KG1 (cell line): ENCODE measurements around the gene AKT1S1.

Experiments used
- DNase-seq: peaks from one replicate; lab custom pipeline; 2025; lab: John Stamatoyannopoulos, UW

Gene AKT1S1

DNA sequence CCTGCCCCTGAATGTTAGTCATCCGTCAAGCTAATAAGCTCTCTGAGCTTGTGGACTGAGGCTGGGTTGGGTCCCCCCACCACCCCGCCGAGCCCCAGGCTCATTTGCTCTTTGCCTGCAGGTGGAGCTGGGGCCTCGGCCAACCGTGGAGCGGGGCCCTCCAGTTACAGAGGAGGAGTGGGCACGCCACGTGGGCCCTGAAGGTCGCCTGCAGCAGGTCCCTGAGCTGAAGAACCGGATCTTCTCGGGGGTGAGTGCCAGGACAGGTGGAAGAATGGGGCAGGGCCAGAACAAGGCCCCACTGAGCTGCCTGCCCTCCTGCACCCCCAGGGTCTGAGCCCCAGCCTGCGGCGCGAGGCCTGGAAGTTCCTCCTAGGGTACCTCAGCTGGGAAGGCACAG, 5.5 kb upstream of the AKT1S1 start:
- DNase-seq, result no peak

DNA sequence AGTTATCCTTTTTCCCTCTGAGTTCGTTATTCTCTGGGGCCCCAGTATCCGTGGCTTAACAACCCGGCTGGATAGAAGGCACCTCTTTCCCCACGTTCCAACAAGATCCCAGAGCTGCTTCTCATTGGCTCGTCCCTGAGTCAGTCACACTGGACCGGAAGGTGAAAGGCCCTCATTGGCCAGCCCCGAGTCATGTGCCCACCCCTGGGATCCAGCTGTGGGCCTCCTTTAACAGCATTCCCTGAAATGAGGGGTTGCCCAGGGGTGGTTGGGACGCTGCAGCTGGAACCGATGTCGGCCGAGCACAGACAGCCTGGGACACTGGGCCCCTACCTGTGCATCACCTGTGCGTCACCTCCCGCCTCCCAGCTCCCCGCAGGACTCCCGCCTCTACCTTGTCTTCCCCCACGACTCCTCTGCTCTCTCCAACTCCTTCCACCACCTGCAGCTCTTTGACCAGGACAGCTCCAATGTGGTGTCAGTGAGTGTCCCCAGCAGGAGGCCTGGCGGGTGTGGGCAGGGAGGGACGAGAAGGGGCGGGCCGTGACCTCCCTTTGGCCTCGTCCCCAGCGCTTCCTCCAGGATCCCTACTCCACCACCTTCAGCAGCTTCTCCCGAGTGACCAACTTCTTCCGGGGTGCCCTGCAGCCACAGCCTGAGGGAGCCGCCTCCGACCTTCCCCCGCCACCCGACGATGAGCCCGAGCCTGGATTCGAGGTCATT, 4.7 kb upstream of the AKT1S1 start:
- DNase-seq, result no peak

DNA sequence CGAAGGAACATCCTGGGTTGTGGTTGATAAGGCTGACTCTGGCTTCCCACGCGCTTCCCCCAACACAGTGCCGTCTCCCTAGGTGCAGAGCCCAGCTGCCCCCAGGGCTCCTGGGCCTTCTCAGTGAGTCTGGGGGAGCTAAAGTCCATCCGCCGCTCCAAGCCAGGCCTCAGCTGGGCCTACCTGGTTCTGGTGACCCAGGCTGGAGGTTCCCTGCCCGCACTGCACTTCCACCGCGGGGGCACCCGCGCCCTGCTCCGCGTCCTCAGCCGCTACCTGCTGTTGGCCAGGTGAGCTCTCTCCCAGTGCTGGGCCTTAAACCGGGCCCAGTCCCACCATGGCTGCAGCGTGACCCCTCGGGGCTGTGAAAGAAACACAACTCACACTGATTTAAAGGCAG, 4.0 kb upstream of the AKT1S1 start:
- no peak for DNase-seq

- DNase-seq, result no peak
Observed at GRCh38 chr19:49880162-49880869, 3.2 kb upstream of the AKT1S1 start.

GRCh38 chr19:49879243-49879963, 2.2 kb upstream of the AKT1S1 start:
- no peak for DNase-seq

GRCh38 chr19:49878744-49879070, 1.6 kb upstream of the AKT1S1 start:
- DNase-seq, result no peak

DNA sequence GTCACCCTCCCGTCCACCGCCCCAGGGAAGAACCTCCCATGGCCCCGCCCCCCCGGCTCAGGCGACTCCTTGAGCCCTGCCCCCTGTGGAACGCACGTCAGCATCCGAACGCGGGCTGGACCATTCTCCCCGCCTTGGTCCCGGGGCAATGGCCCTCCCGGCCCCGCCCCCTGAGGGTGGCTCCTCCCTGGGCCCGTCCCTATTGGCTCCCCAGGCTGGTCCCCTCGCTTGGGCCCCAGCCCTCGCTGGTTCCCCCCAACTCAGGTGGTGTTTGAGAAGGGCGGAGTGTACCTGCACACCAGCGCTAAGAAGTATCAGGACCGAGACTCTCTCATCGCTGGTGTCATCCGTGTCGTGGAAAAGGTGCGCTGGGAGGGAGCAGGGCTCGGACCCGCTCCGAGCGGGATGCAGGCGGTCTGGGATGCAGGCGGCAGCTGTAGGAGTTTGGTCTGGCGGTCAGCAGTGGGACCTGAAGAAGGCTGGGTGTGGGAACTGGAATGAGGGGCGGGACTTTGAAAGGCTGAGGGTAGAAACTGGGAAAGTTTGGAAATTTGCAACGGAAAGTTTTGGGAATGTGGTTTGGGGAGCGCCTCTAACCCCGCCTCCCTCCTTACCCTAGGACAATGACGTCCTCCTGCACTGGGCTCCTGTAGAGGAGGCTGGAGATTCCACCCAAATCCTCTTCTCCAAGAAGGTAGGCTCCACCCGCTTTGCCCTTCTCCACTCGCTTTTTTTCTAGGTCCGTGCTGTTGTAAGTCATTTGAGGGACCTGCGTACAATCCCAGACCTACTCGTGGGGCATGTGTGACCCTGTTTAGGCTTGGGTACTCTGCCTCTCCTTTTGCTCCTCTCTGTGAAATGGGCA, 956 bp upstream of the AKT1S1 start:
- peak; percentile 99 for DNase-seq

GRCh38 chr19:49876422-49877019, 634 bp downstream of the AKT1S1 start:
- peak; percentile 98 for DNase-seq

DNA sequence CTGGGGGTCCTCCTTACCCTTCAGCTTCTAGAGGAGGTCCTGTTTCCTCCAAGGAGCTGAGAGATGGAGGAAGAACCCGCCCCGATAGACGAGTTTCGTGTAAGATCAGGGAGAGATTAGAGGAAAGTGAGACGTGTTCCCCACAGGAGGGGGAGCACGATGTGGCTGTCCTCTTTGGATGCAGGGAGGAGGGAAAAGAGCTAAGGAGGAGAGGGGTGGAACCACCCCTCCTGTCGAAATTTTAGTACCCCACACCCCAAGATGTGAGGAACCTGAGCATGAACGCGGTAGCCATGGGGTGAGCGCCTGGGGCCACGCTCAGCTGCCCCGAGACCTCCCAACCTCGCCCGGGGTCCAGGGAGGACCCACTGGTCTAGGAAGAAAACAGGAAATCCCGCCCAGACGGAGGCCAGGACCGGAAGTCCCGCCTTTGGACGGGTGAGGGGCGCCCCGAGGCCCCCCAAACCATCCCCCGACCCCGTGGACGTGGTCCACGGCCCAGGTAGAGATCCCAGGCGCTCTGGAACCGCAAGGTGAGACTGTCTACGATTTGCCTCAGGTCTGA, 1.2 kb downstream of the AKT1S1 start:
- DNase-seq, result no peak

DNA sequence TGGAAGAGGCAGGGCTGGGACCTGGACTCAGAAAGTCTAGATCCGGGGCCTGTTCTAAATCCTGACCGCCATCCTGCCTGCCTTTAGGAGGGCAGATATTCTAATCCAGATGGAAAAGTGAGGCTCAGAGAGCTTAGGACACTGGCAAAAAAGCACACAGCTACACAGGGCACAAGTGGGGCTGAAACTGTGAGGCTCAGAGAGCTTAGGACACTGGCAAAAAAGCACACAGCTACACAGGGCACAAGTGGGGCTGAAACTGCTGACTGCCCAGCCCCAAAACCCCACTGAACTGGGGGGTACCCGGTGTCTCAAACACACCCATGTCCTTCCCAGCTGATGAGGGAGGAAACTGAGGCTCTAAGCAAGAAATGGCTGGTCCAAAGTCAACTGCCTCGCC, 2.0 kb downstream of the AKT1S1 start:
- no peak for DNase-seq

- no peak for DNase-seq
Observed at GRCh38 chr19:49874503-49875157, 2.5 kb downstream of the AKT1S1 start.

DNA sequence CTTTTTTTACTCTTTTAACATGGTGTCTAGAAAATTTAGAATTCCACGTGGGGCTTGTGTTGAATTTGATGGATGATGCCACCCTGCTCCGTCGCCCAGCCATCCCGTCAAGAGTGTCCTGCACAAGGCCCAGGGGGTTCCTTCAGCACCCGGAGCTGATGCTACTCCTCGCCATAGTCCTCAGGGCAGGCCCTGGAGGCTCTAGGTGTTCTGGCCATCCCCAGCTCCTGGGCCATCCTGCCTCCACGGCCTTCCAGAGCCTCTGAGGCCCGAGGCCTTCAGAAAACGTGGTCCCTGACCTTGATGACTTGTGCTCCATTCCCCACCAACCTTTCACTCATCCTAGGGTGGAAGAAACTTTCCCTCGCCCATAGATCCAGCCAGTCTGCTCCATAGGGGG, 3.3 kb downstream of the AKT1S1 start:
- no peak for DNase-seq

- DNase-seq, result no peak
Observed at GRCh38 chr19:49873129-49873521, 4.0 kb downstream of the AKT1S1 start.

DNA sequence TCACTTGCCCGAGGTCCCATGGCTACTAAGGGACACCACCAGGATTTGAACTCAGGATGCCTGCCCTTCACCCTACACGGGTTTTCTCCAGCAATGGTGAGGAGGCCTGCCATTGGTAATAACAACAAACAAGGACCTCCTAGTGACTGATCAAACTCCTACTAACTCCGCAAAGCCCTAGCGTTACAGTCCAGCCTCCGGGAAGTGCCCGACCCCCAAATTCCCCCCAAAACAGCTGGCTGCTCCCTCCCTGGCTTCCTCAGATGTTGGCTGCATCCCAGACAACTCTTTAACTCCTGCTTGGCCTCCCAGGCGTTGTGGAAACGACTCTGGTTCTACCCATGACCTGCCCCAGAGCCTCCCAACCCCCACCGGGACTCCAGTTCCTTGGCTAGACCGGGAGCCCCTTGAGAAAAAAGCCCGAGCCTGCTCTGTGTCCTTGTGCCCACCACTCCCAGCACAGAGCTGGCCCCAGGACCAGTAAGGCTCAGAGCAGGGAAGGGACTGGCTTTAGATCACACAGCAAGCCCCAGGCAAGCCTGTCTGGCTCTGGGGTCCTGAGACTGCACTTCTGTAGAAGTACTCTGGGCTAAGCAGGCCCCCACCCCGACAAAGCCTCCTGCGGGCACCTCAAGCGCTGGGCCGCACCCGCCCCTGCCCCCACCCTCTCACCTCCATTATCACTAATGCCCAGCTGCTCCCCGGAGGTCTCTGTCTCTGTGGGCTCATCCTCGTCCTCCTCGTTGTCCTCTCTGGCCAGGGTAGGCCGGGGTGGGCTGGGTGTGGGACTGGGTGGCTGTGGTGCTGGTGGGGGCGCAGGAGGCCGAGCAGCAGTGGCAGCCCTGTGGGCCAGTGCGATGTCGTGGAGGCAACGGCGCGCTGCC, 4.7 kb downstream of the AKT1S1 start:
- DNase-seq, result no peak

- no peak for DNase-seq
Observed at GRCh38 chr19:49871349-49871985, 5.7 kb downstream of the AKT1S1 start.

DNA sequence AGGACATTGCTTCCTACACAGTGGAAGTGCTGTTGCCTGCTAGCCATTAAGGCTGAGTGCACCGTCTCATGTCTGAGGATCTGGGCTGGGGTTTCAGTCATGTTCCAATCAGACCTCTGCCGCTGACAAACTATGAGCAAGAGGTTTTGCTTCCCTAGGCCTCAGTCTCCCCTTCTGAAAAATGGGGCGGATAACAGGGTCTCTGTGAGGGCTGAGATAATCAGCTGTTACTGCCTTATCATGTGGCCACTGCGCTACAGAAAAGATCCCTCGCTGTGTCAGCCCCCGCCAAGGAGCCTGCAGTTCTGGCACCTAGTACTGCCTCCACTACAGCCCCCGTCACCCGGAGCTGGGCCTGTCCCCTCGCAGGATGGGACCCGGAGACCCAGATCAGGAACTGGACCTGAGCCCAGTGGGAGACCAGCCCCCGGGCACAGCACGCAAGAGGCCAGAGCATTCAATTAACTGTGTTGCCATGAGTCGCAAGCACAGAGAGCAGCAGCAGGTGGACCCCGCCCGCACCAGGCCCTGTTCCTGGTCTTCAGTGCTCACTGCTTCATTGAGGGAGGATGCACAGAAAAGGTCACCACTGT, 6.8 kb downstream of the AKT1S1 start:
- no peak for DNase-seq

- peak; percentile 99 for DNase-seq
Observed at GRCh38 chr19:49869484-49870308, 7.5 kb downstream of the AKT1S1 start.

GRCh38 chr19:49869009-49869483, 8.1 kb downstream of the AKT1S1 start:
- DNase-seq, result no peak
